ENCODE data around the gene TPD52L2.
"Not testable (repeated sequence)": the region's sequence is repeated elsewhere in the genome, so short reads cannot be mapped to it uniquely, and the experiment has no call there.

The TPD52L2 gene

GRCh38 chr20:63873477-63873971 lies 8.5 kb downstream of the TPD52L2 start:
- ATAC-seq: no peak; the same call in 2 of the 3 replicates

DNA sequence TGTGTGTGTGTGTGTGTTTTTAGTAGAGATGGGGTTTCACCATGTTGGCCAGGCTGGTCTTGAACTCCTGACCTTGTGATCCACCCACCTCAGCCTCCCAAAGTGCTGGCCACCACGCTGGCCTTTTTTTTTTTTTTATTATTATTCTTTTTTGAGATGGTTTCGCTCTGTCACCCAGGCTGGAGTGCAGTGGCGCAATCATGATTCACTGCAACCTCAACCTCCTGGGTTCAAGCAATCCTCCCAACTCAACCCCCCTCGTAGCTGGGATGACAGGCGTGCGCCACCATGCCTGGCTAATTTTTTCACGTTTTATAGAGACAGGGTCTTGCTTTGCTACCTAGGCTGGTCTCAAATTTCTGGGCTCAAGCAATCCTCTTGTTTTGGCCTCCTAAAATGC lies 9.2 kb downstream of the TPD52L2 start:
- ATAC-seq: not testable (repeated sequence)

More at GRCh38 chr20:63873477-63873971, 8.5 kb downstream of the TPD52L2 start:
- TF ChIP-seq ZNF565 (CRISPR knock-in tag; conservative IDR thresholded peaks at IDR 0.05; ENCODE audit: low read depth): no peak
- no peak for TF ChIP-seq ARNTL (CRISPR knock-in tag; IDR thresholded peaks at IDR 0.05; ENCODE audit: borderline replicate concordance, low read depth)
- no peak for TF ChIP-seq CSRNP3 (CRISPR knock-in tag; IDR thresholded peaks at IDR 0.05)
- no peak for TF ChIP-seq SNAI2 (CRISPR knock-in tag; IDR thresholded peaks at IDR 0.05)
- TF ChIP-seq ISL1 (CRISPR knock-in tag; IDR thresholded peaks at IDR 0.05): no peak
- TF ChIP-seq POU6F1 (CRISPR knock-in tag; IDR thresholded peaks at IDR 0.05; ENCODE audit: borderline replicate concordance, low read depth): no peak
- TF ChIP-seq, protein P1, sequence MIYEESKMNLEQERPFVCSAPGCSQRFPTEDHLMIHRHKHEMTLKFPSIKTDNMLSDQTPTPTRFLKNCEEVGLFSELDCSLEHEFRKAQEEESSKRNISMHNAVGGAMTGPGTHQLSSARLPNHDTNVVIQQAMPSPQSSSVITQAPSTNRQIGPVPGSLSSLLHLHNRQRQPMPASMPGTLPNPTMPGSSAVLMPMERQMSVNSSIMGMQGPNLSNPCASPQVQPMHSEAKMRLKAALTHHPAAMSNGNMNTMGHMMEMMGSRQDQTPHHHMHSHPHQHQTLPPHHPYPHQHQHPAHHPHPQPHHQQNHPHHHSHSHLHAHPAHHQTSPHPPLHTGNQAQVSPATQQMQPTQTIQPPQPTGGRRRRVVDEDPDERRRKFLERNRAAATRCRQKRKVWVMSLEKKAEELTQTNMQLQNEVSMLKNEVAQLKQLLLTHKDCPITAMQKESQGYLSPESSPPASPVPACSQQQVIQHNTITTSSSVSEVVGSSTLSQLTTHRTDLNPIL (CRISPR knock-in tag; IDR thresholded peaks at IDR 0.05; ENCODE audit: low read depth): no peak
- no peak for TF ChIP-seq OSR1 (CRISPR knock-in tag; IDR thresholded peaks at IDR 0.05)
- TF ChIP-seq RARB (CRISPR knock-in tag; IDR thresholded peaks at IDR 0.05): no peak

DNA sequence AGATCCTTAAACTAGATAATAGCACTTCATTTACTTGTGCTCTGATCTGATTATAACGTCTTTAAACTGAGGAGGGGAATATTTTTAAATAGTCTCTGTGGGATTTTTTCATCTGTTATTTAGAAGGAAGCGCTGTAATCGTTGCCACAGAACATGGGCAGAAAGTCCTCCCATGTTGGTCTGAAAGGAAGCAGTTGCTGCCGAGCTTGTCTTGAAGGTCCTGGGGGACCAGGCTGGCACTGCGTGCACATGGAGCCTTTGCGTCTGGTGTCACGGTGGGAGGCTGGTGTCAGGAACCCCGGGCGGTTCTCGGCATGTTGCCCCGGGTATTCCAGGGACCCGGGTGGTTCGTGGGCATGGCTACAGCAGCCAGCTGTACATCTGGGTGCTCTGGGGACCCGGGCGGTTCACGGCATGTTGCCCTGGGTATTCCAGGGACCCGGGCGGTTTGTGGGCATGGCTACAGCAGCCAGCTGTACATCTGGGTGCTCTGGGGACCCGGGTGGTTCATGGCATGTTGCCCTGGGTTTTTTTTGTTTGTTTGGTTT lies 11.5 kb downstream of the TPD52L2 start:
- ATAC-seq: no peak
- TF ChIP-seq ESRRG (CRISPR knock-in tag; IDR thresholded peaks at IDR 0.05) (no peak), TCF4 (CRISPR knock-in tag; IDR thresholded peaks at IDR 0.05; ENCODE audit: borderline replicate concordance) (no peak), ISL1 (CRISPR knock-in tag; IDR thresholded peaks at IDR 0.05) (no peak), ZNF565 (CRISPR knock-in tag; conservative IDR thresholded peaks at IDR 0.05; ENCODE audit: low read depth) (no peak), ARNTL (CRISPR knock-in tag; IDR thresholded peaks at IDR 0.05; ENCODE audit: borderline replicate concordance, low read depth) (no peak), POU6F1 (CRISPR knock-in tag; IDR thresholded peaks at IDR 0.05; ENCODE audit: borderline replicate concordance, low read depth) (no peak), RARB (CRISPR knock-in tag; IDR thresholded peaks at IDR 0.05) (no peak), ZNF70 (CRISPR knock-in tag; IDR thresholded peaks at IDR 0.05) (no peak), TOX (CRISPR knock-in tag; IDR thresholded peaks at IDR 0.05; ENCODE audit: borderline replicate concordance) (no peak), CSRNP3 (CRISPR knock-in tag; IDR thresholded peaks at IDR 0.05) (no peak), SNAI2 (CRISPR knock-in tag; IDR thresholded peaks at IDR 0.05) (no peak), PPARA (CRISPR knock-in tag; IDR thresholded peaks at IDR 0.05; ENCODE audit: borderline replicate concordance) (no peak), ZC3H10 (CRISPR knock-in tag; IDR thresholded peaks at IDR 0.05) (no peak), ZNF8 (CRISPR knock-in tag; IDR thresholded peaks at IDR 0.05) (no peak), ZFP30 (CRISPR knock-in tag; IDR thresholded peaks at IDR 0.05) (no peak), PATZ1 (CRISPR knock-in tag; IDR thresholded peaks at IDR 0.05; ENCODE audit: borderline replicate concordance) (no peak), CSDC2 (CRISPR knock-in tag; IDR thresholded peaks at IDR 0.05) (no peak), ZFP3 (CRISPR knock-in tag; IDR thresholded peaks at IDR 0.05) (no peak)
- TF ChIP-seq, protein P1 (CRISPR knock-in tag; IDR thresholded peaks at IDR 0.05; ENCODE audit: low read depth): no peak

All from SK-N-SH treated with all-trans-retinoic acid at 6 μM for 48 hours (cell line).